IMR-90 (cell line): ENCODE results near the gene FBN1. TPM values are rescaled to one million over a fixed set of nuclear protein-coding genes. Genes with fewer than 3 reads are reported as not detected.

Experiments
- ATAC-seq: fragments of 200-7000 bp; cut with Tn5 transposase; 2 replicates; pipeline ENCODE4 v1.9.1; 2020; ENCODE audit warnings: low read depth, mild to moderate bottlenecking, moderate library complexity
- BruUV-seq: library from RNA; stranded (reverse); fragments of 400-500 nt; replicated peaks from 2 replicates; lab custom pipeline; 2021; lab: Mats Ljungman, UMichigan
- CTCF ChIA-PET: fragments of 300-600 bp; formaldehyde crosslinking; extraction: SDS; loops from one replicate; lab custom pipeline; 2021; ENCODE audit warnings: antibody characterized with exemption; lab: Yijun Ruan, JAX
- POLR2A ChIA-PET: fragments of 300-600 bp; sonication (Branson Sonifier 250); formaldehyde crosslinking; loops from one replicate; lab custom pipeline; 2022; ENCODE audit warnings: antibody characterized with exemption; ENCODE audit not compliant: unreplicated experiment; lab: Charles Lee
- DNase-seq: peaks from one replicate; pipeline ENCODE4 v3.0.0; 2013
- H2AFZ ChIP-seq: replicated peaks from 2 replicates; pipeline ENCODE3; 2013; ENCODE audit warnings: low read length, mild to moderate bottlenecking; ENCODE audit not compliant: poor library complexity
- H2AK5ac ChIP-seq: 2 replicates; pipeline ENCODE4 v1.6.1; 2013; ENCODE audit warnings: low read depth, low read length, inconsistent platforms
- H2AK9ac ChIP-seq: replicated peaks from 2 replicates; pipeline ENCODE3; 2013; ENCODE audit warnings: mild to moderate bottlenecking, low read depth, low read length, moderate library complexity; ENCODE audit not compliant: poor library complexity
- H2BK120ac ChIP-seq: 2 replicates; pipeline ENCODE4 v1.6.1; 2013; ENCODE audit warnings: low read depth, low read length, inconsistent platforms
- H2BK15ac ChIP-seq: 3 replicates; pipeline ENCODE4 v1.6.1; 2013; ENCODE audit warnings: low read depth, low read length, inconsistent platforms
- H2BK20ac ChIP-seq: 2 replicates; pipeline ENCODE4 v1.6.1; 2013; ENCODE audit warnings: low read depth, mild to moderate bottlenecking, inconsistent platforms, low read length, moderate library complexity
- H2BK5ac ChIP-seq: 2 replicates; pipeline ENCODE4 v1.6.1; 2013; ENCODE audit warnings: mild to moderate bottlenecking, low read depth, low read length, inconsistent platforms; ENCODE audit not compliant: poor library complexity, severe bottlenecking
- H3K14ac ChIP-seq: replicated peaks from 2 replicates; pipeline ENCODE4 v1.6.1; 2013; ENCODE audit warnings: low read depth, low read length, inconsistent platforms
- H3K18ac ChIP-seq: 2 replicates; pipeline ENCODE4 v1.6.1; 2013; ENCODE audit warnings: low read depth, low read length, control low read depth
- H3K23ac ChIP-seq: 2 replicates; pipeline ENCODE4 v1.6.1; 2013; ENCODE audit warnings: low read depth, low read length, inconsistent platforms
- H3K27ac ChIP-seq: 2 replicates; pipeline ENCODE4 v1.5.1; 2013; ENCODE audit warnings: mild to moderate bottlenecking, control low read depth, low read length; ENCODE audit not compliant: insufficient read depth
- H3K27me3 ChIP-seq: 2 replicates; pipeline ENCODE4 v1.6.1; 2013; ENCODE audit warnings: low read length; ENCODE audit not compliant: control insufficient read depth, insufficient read depth
- H3K36me3 ChIP-seq: 2 replicates; pipeline ENCODE4 v1.6.1; 2013; ENCODE audit warnings: low read length, mixed read lengths; ENCODE audit not compliant: control insufficient read depth, insufficient read depth
- H3K4ac ChIP-seq: 2 replicates; pipeline ENCODE4 v1.6.1; 2013; ENCODE audit warnings: low read depth, low read length, inconsistent platforms
- H3K4me1 ChIP-seq: 2 replicates; pipeline ENCODE4 v1.6.1; 2013; ENCODE audit warnings: low read length, mixed read lengths; ENCODE audit not compliant: control insufficient read depth, insufficient read depth
- H3K4me2 ChIP-seq: 2 replicates; pipeline ENCODE4 v1.6.1; 2013; ENCODE audit warnings: low read depth, mild to moderate bottlenecking, control low read depth, low read length, moderate library complexity
- H3K4me3 ChIP-seq: 2 replicates; pipeline ENCODE4 v1.5.1; 2013; ENCODE audit warnings: low read depth, mild to moderate bottlenecking, control low read depth, low read length, moderate library complexity; ENCODE audit not compliant: insufficient read depth
- H3K56ac ChIP-seq: 2 replicates; pipeline ENCODE4 v1.6.1; 2013; ENCODE audit warnings: low read length, inconsistent platforms; ENCODE audit not compliant: insufficient read depth; ENCODE audit errors: extremely low read depth
- H3K79me1 ChIP-seq, 2 experiments: 2 replicates each; pipeline ENCODE4 v1.6.1; 2013; ENCODE audit warnings: low read length in 2 of 2, inconsistent platforms in 1 of 2, low read depth in 1 of 2
- H3K9ac ChIP-seq: 2 replicates; pipeline ENCODE4 v1.6.1; 2013; ENCODE audit warnings: low read depth, low read length, control low read depth
- H3K9me1 ChIP-seq: 2 replicates; pipeline ENCODE4 v1.6.1; 2013; ENCODE audit warnings: low read length, inconsistent platforms; ENCODE audit not compliant: insufficient read depth
- H3K9me3 ChIP-seq: 2 replicates; pipeline ENCODE4 v1.6.1; 2013; ENCODE audit warnings: low read length; ENCODE audit not compliant: control insufficient read depth, insufficient read depth
- H4K20me1 ChIP-seq: 2 replicates; pipeline ENCODE4 v1.6.1; 2013; ENCODE audit warnings: low read length, inconsistent platforms; ENCODE audit not compliant: insufficient read depth
- H4K5ac ChIP-seq: 2 replicates; pipeline ENCODE4 v1.6.1; 2013; ENCODE audit warnings: mild to moderate bottlenecking, low read depth, low read length, control low read depth
- H4K8ac ChIP-seq, 2 experiments: 2 replicates each; pipeline ENCODE4 v1.6.1; 2013; ENCODE audit warnings: low read depth in 2 of 2, low read length in 2 of 2, control low read depth in 1 of 2, inconsistent platforms in 1 of 2
- H4K91ac ChIP-seq: 2 replicates; pipeline ENCODE4 v1.6.1; 2013; ENCODE audit warnings: low read depth, low read length, inconsistent platforms; ENCODE audit not compliant: insufficient read depth
- BHLHE40 ChIP-seq: fragments of 150-350 bp; IDR thresholded peaks from 2 replicates; pipeline ENCODE4 v1.6.1; 2016; ENCODE audit warnings: mild to moderate bottlenecking, low read depth, low read length
- CEBPB ChIP-seq: IDR thresholded peaks from 2 replicates; pipeline ENCODE4 v1.6.1; 2012; ENCODE audit warnings: low read depth, low read length, improper control_type of control experiment
- CHD1 ChIP-seq: IDR thresholded peaks from 2 replicates; pipeline ENCODE4 v1.6.1; 2012; ENCODE audit warnings: low read depth, low read length, improper control_type of control experiment
- FOS ChIP-seq: fragments of 150-350 bp; IDR thresholded peaks from 2 replicates; pipeline ENCODE4 v1.6.1; 2016; ENCODE audit warnings: low read depth, low read length
- MAFK ChIP-seq: IDR thresholded peaks from 2 replicates; pipeline ENCODE4 v1.6.1; 2012; ENCODE audit warnings: low read depth, low read length, improper control_type of control experiment
- MAZ ChIP-seq: IDR thresholded peaks from 2 replicates; pipeline ENCODE4 v1.6.1; 2012; ENCODE audit warnings: low read depth, mild to moderate bottlenecking, low read length, improper control_type of control experiment, moderate library complexity, borderline replicate concordance
- MXI1 ChIP-seq: IDR thresholded peaks from 2 replicates; pipeline ENCODE4 v1.6.1; 2012; ENCODE audit warnings: low read depth, mild to moderate bottlenecking, low read length, moderate library complexity, borderline replicate concordance
- POLR2A ChIP-seq: IDR thresholded peaks from 2 replicates; pipeline ENCODE4 v1.6.1; 2012; ENCODE audit warnings: mild to moderate bottlenecking, low read depth, low read length
- RCOR1 ChIP-seq: IDR thresholded peaks from 2 replicates; pipeline ENCODE4 v1.6.1; 2012; ENCODE audit warnings: mild to moderate bottlenecking, low read length, improper control_type of control experiment; ENCODE audit not compliant: insufficient replicate concordance
- WGBS, 2 experiments: methylation state at CpG; one replicate each; pipeline versions ENCODE4 v1.1.5 to v1.1.7; 2013; ENCODE audit warnings: missing lambda C conversion rate in 2 of 2; ENCODE audit not compliant: insufficient read length in 1 of 2; ENCODE audit errors: extremely low coverage in 2 of 2; 5-methylcytosine and 5-hydroxymethylcytosine counted together
- dilution Hi-C: fragments of 300-500 bp; cut with HindIII; formaldehyde crosslinking; loops from one replicate; pipeline ENCODE4 v1.14.3; 2018; ENCODE audit warnings: low sequenced_read_pairs; ENCODE audit not compliant: unreplicated experiment
- in situ Hi-C: fragments of 300-500 bp; cut with MboI; formaldehyde crosslinking; loops from 3 replicates; pipeline ENCODE4 v1.14.3; 2019; ENCODE audit warnings: low sequenced_read_pairs, inconsistent platforms, mixed read lengths
- intact Hi-C: fragments of 100-400 bp; cut with micrococcal nuclease; formaldehyde crosslinking; loops from 2 replicates; pipeline ENCODE4 v1.10.0; 2022
- polyA plus RNA-seq, 3 experiments: library from polyadenylated mRNA; depleted of rRNA; stranded (reverse); fragments of >200 nt; gene quantifications; 2 replicates each; pipeline ENCODE4 v1.2.3, GENCODE V29; 2012; ENCODE audit warnings: low replicate concordance in 1 of 3
- total RNA-seq: library from RNA; depleted of rRNA; stranded (reverse); fragments of >200 nt; gene quantifications from 2 replicates; pipeline ENCODE4 v1.2.3, GENCODE V29; 2012
- TF ChIP-seq, protein P1 (sequence below): fragments of 150-350 bp; IDR thresholded peaks from 2 replicates; pipeline ENCODE4 v1.6.1; 2017; ENCODE audit warnings: mild to moderate bottlenecking, antibody characterized with exemption, low read length, low read depth

The FBN1 gene
- total and polyA plus RNA-seq, 2 of the 4 experiments (the other 2 are of a cell fraction), result 134 to 283 TPM

DNA sequence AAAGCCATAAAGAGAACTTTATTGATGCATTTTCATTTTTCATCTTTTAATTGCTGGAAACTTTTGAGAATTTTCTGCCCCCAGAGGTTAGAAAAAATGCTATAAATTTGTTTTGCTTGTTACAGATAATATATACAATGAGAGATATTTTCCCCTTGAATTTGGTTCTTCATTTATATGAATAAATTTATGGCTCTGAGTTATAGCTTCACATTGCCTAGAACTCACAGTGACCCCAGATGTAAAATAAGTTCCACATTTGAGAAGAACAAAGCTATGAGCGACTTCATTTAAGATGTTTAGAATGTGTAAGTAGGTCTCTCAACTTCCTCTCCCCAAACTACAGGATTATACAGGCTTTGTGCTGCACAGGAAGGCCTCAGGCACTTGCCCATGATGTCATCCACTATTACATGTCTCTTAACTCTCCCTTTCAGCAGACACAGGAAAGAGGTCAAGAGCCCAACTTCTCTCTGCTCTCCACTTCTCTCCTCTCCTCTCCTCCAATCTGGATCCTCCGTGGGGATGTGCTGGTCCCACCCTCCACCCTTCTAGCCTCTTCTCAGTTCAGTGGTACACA is 221.5 kb downstream of the FBN1 start:
- peak overlapping the region; percentile 10; the same call in 1 of the 2 replicates for H2AK5ac ChIP-seq
- no peak overlapping the region for H2BK15ac ChIP-seq
- H3K9me3 ChIP-seq, result no peaks in the 10 kb centered on the region
- peaks cover 13 to 40% of the 10 kb centered on the region in 2 experiments for H3K79me1 ChIP-seq
- peak overlapping the region in 1 of 2 experiments; percentile 64; a peak in 2 of 4 replicates for H4K8ac ChIP-seq
- H3K27me3 ChIP-seq, result no peaks in the 10 kb centered on the region
- H2BK5ac ChIP-seq, result no peak overlapping the region
- no peak for TF ChIP-seq CEBPB
- TF ChIP-seq MAFK, result no peak
- no peak for TF ChIP-seq POLR2A
- no peak for TF ChIP-seq MXI1
- no peak for TF ChIP-seq MAZ
- no peak for TF ChIP-seq FOS
- TF ChIP-seq RCOR1, result no peak
- no peak for TF ChIP-seq BHLHE40
- TF ChIP-seq CHD1, result no peak
- TF ChIP-seq, protein P1, sequence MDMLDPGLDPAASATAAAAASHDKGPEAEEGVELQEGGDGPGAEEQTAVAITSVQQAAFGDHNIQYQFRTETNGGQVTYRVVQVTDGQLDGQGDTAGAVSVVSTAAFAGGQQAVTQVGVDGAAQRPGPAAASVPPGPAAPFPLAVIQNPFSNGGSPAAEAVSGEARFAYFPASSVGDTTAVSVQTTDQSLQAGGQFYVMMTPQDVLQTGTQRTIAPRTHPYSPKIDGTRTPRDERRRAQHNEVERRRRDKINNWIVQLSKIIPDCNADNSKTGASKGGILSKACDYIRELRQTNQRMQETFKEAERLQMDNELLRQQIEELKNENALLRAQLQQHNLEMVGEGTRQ, result no peak
- H3K4me2 ChIP-seq, result no peak overlapping the region
- H3K23ac ChIP-seq, result no peak overlapping the region
- intact Hi-C loops (loop anchor here (10.0 kb wide), 1 partner anchor 221 kb away; the partner anchor contains the start of gene FBN1), in situ Hi-C loops (no loop called here), dilution Hi-C loops (no loop called here)
- POLR2A ChIA-PET, result no interaction called here
- peaks cover 60% of the 10 kb centered on the region for H3K36me3 ChIP-seq
- H4K5ac ChIP-seq, result no peak overlapping the region
- ATAC-seq (peak; percentile 53), DNase-seq (peak; percentile 72)
- WGBS, 2 experiments, result no CpG with 5 or more reads among the region's 2 CpGs
- no peak overlapping the region for H3K14ac ChIP-seq
- no peak overlapping the region for H2AFZ ChIP-seq
- no peak overlapping the region for H4K91ac ChIP-seq
- peak overlapping the region; percentile 60; the same call in 1 of the 2 replicates for H3K4ac ChIP-seq
- H2BK120ac ChIP-seq, result peak overlapping the region; percentile 58; the same call in 1 of the 2 replicates
- no peak overlapping the region for H2AK9ac ChIP-seq
- peaks cover 9% of the 10 kb centered on the region for H3K9me1 ChIP-seq
- peaks cover 15% of the 10 kb centered on the region for H3K4me1 ChIP-seq
- CTCF ChIA-PET, result interaction anchor here (1.4 kb wide), 1 partner anchor 84 kb away, joined by 3 read pairs; no protein-coding TSS in a partner anchor
- no TSS peak for BruUV-seq
- no peak overlapping the region for H3K18ac ChIP-seq
- H2BK20ac ChIP-seq, result peak overlapping the region; percentile 21
- H4K20me1 ChIP-seq, result no peaks in the 10 kb centered on the region
- no peak overlapping the region for H3K9ac ChIP-seq
- peak overlapping the region; percentile 1; the same call in 1 of the 2 replicates for H3K27ac ChIP-seq
- H3K56ac ChIP-seq, result no peak overlapping the region
- no peak overlapping the region for H3K4me3 ChIP-seq
